ENCODE results near the gene ZCCHC24.

ZCCHC24 gene

DNA sequence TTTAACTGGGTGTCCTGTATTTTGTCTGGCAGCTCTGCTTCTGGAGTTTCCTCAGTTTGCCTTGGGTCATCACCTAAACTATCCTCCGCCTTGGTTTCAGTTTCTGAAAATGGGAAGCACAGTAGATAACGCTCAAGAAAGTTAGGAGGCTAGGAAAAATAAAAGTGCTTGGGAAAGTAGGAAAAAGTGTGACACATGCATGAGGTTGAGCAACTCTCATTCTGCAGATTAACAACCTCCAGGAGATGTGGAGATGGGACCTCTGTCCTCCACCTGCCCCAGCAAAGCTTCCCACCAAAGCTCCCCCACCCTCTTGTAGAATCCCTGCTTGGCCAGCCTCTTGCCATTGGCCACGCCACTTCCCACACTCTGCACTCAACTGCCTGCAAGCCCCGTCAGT, 13.1 kb upstream of the ZCCHC24 start:
- H3K4me3 ChIP-seq (ENCODE audit: control insufficient read depth, low read depth, low read length) = no peak overlapping the region
- DNase-seq (ENCODE audit: low read depth) = no peak
- TF ChIP-seq, protein P1, sequence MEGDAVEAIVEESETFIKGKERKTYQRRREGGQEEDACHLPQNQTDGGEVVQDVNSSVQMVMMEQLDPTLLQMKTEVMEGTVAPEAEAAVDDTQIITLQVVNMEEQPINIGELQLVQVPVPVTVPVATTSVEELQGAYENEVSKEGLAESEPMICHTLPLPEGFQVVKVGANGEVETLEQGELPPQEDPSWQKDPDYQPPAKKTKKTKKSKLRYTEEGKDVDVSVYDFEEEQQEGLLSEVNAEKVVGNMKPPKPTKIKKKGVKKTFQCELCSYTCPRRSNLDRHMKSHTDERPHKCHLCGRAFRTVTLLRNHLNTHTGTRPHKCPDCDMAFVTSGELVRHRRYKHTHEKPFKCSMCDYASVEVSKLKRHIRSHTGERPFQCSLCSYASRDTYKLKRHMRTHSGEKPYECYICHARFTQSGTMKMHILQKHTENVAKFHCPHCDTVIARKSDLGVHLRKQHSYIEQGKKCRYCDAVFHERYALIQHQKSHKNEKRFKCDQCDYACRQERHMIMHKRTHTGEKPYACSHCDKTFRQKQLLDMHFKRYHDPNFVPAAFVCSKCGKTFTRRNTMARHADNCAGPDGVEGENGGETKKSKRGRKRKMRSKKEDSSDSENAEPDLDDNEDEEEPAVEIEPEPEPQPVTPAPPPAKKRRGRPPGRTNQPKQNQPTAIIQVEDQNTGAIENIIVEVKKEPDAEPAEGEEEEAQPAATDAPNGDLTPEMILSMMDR (conservative IDR thresholded peaks at IDR 0.05; ENCODE audit: control insufficient read depth, insufficient read depth, low read depth, low read length) = no peak

DNA sequence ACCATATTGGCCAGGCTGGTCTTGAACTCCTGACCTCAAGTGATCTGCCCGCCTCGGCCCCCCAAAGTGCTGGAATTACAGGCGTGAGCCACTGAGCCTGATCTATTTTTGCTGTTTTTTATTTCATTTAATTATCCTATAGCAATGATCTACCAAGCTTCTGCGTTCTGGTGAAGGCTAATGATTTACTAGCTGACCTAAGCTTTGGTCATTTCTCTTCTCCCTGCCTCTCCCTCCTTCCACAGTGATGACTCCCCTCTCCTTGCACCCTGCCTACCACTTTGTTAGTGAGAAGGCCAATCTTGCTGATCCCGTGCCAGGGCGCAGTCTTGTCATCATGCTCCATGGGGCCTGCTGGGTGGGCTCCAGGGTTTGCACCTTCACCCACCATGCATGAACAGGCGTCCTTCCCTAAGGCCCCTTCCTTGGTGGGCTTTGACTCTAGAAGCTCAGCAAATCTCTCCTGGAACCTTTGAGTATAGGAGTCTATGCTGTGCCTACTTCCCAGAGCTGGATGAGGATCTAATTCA, 11.9 kb upstream of the ZCCHC24 start:
- no peak for DNase-seq (ENCODE audit: low read depth)
- TF ChIP-seq, protein P1 (conservative IDR thresholded peaks at IDR 0.05; ENCODE audit: control insufficient read depth, insufficient read depth, low read depth, low read length) = no peak
- no peak overlapping the region for H3K4me3 ChIP-seq (ENCODE audit: control insufficient read depth, low read depth, low read length)

DNA sequence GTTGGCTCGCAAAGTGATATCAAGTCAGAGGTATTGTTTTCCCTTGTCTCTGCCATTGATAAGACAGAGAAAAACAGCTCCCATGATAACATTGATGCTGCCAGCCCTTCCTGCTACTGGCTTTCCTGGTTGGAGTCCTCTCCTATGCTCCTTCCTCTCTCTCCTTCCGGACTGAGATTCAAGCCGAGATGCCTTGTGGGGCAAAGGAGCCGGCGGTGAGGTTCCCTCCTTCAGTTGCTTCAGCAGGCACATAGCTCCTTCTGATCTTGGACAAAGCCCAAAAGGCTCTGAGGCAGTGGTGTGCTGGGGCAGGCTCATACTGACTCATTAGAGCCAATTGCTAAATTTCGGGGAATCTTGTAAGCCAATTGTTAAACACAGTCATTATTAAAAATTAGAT, 8.8 kb upstream of the ZCCHC24 start:
- H3K4me3 ChIP-seq (ENCODE audit: control insufficient read depth, low read depth, low read length) = no peak overlapping the region
- DNase-seq (ENCODE audit: low read depth) = peak; percentile 93
- TF ChIP-seq, protein P1 (conservative IDR thresholded peaks at IDR 0.05; ENCODE audit: control insufficient read depth, insufficient read depth, low read depth, low read length) = no peak

DNA sequence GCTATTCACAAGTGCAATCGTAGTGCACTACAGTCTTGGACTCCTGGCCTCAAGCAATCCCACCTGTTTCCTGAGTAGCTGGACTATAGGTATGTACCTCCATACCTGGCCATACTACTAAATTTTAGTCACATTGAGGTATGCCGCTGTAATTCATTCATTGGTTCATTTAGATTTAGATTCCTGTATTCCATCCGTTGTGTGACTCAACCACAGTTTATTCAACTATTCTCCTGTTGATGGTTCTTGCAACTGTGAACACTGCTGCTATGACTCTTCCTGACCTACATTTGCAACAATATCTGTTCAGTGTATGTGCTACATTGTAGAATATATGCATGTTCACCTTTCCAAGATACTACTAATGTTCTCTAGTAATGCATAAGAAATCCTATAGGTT, 8.0 kb upstream of the ZCCHC24 start:
- TF ChIP-seq, protein P1 (conservative IDR thresholded peaks at IDR 0.05; ENCODE audit: control insufficient read depth, insufficient read depth, low read depth, low read length) = no peak
- H3K4me3 ChIP-seq (ENCODE audit: control insufficient read depth, low read depth, low read length) = no peak overlapping the region
- DNase-seq (ENCODE audit: low read depth) = no peak

DNA sequence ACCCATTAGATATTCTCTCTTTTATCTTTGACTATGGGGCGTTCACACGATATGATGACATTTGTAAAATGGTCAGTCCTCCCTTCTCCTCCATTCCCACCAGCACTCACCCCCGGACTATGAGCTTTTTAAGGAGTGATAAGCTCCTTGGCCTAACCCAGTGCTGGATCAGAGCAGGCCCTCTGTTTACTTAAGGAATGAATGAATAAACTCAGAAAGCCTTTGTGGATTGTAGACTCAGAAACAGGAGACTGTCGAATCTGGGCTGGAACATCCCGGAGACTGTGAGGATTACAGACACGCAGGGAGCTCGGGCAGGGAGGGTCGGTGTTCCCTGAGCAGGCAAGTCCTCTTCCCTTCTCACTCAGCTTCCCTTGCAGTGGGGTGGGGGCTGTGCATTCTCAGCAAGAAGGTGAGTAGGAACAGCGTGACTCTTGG, 6.8 kb upstream of the ZCCHC24 start:
- H3K4me3 ChIP-seq (ENCODE audit: control insufficient read depth, low read depth, low read length) = no peak overlapping the region
- DNase-seq (ENCODE audit: low read depth) = no peak
- TF ChIP-seq, protein P1 (conservative IDR thresholded peaks at IDR 0.05; ENCODE audit: control insufficient read depth, insufficient read depth, low read depth, low read length) = no peak

DNA sequence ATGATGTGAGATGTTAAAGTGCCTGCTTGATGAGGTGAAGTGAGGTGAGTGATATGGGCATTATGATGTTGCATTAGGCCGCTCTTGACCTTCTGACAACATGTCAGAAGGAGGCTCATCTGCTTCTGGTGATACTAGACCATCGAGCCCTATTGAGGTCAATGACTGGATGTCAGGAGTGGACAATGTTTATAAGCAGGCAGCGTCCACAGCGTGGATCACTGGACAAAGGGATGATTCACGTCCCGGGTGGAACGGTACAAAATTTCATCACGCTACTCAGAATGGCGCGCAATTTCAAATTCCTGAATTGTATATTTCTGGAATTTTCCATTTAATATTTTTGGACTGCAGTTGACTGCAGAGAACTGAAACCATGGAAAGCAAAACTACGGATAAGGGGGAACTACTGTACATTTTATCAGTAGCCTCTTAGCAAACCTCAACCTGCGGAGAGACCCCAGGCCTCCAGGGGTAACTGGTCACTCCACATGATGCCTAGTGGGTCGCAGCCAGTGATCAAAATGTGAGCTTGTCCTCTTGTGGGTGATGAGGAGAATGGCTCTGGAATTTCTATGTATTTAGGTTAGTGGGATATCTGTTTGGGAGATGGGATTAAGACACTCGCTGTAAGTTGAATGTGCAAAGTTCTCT, 5.7 kb upstream of the ZCCHC24 start:
- DNase-seq (ENCODE audit: low read depth) = no peak
- H3K4me3 ChIP-seq (ENCODE audit: control insufficient read depth, low read depth, low read length) = no peak overlapping the region
- TF ChIP-seq, protein P1 (conservative IDR thresholded peaks at IDR 0.05; ENCODE audit: control insufficient read depth, insufficient read depth, low read depth, low read length) = no peak
